Tibial nerve (tissue), 4 donors: ENCODE results near the gene SYDE1.

Experiments
- CTCF ChIP-seq, 5 experiments: fragments of 200-600 bp in 3 of 5; fragments of 450-650 bp in 2 of 5; sonication (generic) in 3 of 5; IDR thresholded peaks; one replicate each; pipeline ENCODE4 v1.5.1; 2016 to 2019; ENCODE audit warnings: antibody characterized with exemption in 5 of 5, mild to moderate bottlenecking in 3 of 5, moderate library complexity in 2 of 5
- EP300 ChIP-seq, 2 donors: sonication (generic); formaldehyde crosslinking; IDR thresholded peaks; one replicate each; pipeline ENCODE4 v1.6.1; 2017; ENCODE audit warnings: antibody characterized with exemption in 2 of 2, mild to moderate bottlenecking in 1 of 2
- POLR2A ChIP-seq, 2 donors: fragments of 450-650 bp; IDR thresholded peaks; one replicate each; pipeline ENCODE4 v1.6.1; 2017; ENCODE audit warnings: antibody characterized with exemption in 2 of 2, mild to moderate bottlenecking in 2 of 2, moderate library complexity in 2 of 2

GRCh38 chr19:15159251-15159650, 52.0 kb downstream of the SYDE1 start:
- no peak for TF ChIP-seq CTCF (IDR thresholded peaks at IDR 0.05)
- no peak for TF ChIP-seq POLR2A (IDR thresholded peaks at IDR 0.05)
- TF ChIP-seq EP300 (IDR thresholded peaks at IDR 0.05), result no peak
